Myocyte (in vitro differentiated cells): ENCODE results near the gene UGDH. TPM values are rescaled to one million over a fixed set of nuclear protein-coding genes. Genes with fewer than 3 reads are reported as not detected.
"Not testable (repeated sequence)": the region's sequence is repeated elsewhere in the genome, so short reads cannot be mapped to it uniquely, and the experiment has no call there.

Experiments used
- DNase-seq: peaks from one replicate; pipeline ENCODE4 v3.0.0-alpha.2; 2012; ENCODE audit warnings: low read depth
- total RNA-seq: library from RNA; depleted of rRNA; stranded (reverse); fragments of >200 nt; gene quantifications from 2 replicates; pipeline ENCODE4 v1.2.3, GENCODE V29; 2014

Gene UGDH
- total RNA-seq, 1 donor from 2014 or later, result 58.2 TPM

DNA sequence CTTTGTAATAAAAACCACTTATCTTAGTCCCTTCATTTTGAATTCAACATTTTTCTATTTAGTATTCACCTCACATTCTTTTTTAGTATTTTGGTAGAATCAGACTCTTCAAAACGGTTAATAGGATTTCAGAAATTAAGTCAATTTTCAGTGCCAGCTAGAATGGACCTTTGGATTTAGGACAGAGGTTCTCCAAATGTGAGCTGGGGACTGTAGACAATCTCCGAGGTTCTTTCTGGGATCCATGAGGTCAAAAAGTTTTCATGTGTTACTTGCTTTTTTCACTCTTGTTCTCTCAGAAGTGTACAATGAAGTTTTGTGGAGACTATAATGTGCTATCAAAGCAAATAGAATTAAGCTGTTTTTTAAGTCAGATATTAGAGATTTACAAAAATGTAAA is 2.3 kb upstream of the UGDH start:
- no peak for DNase-seq

DNA sequence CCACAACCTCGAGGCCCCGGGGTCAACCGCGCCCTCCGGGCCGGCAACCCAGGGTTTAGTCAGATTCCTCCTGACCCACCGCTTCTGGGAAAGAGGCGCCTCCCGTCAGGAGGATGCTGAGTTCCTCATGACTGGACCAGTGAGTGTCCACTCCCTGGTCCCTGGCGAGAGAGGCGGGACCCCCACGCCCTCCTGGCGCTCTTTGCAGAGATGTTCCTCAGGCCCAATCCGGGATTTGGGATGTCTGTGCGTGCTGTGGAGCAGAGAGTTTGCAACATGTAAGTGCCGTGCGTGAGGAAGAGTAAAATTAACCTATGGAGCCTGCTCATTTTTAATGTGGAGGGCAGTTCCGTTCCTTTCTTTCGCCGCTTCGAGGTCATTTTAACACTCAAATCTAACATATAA is 824 bp upstream of the UGDH start:
- no peak for DNase-seq

DNA sequence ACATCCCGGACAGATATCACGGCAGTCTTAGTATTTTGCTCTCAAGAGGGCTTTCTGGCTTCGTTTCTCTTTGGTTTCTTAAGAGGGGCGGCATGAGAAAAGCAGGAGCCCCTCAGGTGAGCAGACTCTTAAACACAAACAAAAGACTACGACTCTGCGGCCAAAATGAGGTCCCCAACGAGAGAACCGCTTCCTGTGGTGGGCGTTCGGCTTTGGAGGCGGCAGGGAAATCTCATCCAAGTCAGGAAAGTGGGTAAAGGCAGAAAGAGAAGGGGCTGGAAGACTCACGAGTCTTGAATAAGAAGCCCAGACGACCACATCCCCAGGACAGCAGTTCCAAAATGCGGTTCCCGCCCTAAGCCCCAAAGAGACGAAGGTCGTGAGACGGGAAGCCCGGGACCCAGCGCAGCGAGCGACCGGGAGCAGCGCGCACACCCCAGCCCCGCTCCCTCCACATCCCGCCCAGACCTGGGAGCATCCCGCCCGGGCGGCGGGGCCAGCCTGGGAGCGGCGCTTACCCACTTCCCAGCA is 409 bp downstream of the UGDH start:
- DNase-seq, result peak; percentile 28

DNA sequence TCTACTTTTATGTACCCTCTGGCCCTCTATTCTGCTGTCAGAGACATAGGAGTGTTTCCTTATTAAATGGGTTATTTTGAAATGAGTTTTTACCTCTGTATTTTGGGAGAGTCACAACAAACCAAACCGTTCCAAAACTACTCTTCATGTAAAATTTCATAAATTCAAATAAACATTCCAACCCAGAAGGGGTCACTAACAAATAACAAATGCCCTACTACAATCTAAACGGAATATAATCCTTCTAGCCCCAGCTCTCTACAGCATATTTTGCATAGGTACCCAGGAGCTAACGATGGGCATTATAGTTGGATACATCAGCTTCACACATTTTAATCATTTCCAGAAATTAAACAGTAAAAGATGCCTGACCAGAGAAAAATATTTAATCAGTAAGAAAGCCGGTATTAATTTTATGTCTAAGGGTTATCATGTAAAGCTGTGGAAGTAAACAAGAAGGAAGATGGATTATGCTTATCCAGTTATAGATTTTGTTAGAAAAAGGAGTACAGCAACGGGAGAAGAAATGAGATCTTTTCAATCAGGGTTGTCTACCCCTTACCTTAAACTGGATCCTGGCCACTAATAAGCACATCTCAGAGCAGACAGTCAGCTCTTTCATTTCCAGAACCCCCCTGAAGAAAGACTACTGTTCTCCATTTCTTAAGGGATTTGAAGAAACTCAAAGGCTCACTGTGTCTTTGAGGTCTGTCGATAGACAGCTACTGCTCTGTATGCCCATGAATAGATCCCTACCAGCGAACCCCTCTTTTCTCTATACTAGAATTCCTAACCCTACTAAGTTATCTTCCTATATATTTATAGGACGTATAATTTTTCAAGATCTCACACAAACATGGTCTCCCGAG is 1.2 kb downstream of the UGDH start:
- DNase-seq, result no peak

GRCh38 chr4:39524161-39524957 is 2.9 kb downstream of the UGDH start:
- no peak for DNase-seq

DNA sequence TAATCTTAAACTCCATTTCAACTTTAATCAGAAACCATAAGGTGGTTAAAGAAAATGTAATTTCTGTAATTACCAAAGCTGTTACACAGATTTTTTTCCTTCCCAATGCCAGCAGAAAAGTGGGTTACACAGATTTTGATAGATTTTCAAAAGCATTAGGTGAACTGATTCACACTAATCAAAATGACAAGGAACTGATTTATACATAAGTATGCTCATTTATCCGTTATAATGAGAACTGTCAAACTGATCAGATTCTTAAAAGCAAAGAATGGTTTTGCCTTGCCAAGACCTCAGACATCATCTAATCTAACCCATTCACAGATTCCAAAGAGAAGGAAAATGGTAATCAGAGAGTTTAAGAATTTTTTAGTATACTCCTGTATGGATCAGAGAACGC is 5.2 kb downstream of the UGDH start:
- no peak for DNase-seq

DNA sequence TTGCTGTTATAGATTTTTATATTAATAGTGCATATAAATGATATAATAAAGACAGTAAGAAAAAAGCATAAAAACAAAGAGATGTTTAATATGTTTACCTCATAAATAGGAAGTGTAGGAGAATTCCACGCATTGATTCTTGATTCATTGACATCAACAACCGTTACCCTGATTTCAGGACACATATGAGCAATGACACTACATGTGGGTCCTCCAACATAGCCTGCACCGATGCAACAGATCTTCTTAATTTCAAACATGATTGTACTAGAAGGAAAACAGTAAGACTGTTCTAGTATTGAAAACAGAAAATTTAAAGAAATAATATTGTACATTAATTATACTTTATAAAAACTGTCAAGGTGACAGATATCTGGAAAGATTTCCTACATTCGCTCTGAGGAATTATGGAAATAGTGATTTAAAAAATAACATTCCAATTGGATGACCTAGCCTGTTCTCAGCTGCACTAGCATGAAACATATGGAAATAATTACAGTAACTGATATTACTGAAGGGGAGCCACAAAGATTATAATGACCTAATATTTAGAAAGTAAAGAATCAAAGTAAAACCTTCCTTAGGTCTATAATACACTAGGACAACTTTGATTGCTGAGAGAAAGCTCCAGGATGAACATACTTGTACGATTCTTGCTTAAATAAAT is 5.9 kb downstream of the UGDH start:
- DNase-seq, result no peak

DNA sequence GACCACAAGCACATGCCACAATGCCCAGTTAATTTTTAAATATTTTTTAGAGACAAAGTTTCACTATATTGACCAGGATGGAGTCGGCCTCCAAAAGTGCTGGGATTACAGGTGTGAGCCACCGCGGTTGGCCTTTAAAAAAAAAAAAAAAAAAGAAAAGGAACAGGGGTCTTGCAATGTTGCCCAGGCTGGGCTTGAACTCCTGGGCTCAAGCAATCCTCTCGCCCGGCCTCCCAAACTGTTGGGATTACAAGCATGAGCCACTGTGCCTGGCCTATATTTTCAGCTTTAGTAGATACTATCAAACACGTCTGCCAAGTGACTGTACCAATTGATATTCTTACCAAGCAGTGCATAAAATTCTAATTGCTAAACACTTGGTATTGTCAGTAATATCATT is 8.8 kb downstream of the UGDH start:
- no peak for DNase-seq

DNA sequence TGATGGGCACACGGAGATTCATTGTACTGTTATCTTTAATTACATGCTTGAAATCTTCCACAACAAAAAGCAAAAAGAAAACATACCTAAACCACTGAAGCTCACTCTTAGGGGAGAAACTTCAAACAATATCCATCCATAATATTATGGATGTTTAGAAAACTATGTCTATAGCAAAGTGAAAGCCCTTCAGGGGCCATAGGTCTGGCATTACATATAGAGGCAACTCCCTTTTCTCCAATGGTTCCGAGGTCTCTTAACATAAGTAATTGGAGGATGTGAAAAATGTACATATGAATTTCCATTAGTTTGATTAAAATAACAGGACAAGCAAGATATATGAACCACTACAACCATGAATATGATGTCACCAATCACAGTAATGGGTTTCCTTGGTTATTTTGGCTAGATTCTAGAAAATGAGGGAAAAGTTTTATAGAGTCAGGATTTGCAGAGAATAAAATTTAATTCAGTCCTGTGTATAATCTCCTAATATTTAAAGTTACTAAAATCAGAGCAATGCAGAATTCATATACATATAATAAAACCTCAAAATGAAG is 10.8 kb downstream of the UGDH start:
- no peak for DNase-seq

GRCh38 chr4:39515669-39516401 is 11.4 kb downstream of the UGDH start:
- not testable (repeated sequence) for DNase-seq

DNA sequence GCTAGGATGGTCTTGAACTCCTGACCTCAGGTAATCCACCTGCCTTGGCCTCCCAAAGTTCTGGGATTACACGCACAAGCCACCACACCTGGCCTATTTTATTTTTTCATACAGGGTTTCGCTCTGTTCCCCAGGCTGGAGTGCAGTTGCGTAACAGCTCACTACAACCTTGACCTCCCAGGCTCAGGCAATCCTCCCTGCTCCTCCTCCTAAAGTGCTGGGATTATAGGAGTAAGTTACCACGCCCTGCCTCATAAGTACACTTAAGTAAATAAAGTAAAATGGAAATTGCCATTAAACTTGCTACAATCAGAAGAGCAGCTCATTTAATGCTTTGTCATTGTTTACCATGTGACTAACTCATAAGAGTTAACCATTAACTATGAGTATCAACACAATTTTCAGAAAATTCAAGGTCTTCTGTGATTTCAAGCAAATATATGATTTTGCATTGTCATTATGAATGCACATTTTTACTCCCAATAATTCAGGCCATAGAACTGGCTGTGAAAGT is 12.3 kb downstream of the UGDH start:
- no peak for DNase-seq

DNA sequence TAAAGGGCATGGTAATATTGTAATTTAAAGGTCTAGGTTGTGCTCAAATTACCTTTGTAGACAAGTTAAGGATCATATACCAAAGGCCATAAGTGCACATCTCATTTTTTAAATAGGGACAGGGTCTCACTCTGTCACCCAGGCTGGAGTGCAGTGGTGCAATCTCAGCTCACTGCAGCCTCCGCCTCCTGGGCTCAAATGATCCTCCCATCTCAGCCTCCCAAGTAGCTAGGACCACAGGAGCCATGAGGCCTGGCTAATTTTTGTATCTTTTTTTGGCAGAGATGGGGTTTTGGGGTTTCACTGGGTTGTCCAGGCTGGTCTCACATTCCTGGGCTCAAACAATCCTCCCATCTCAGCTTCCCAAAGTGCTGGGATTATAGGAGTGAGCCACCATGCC is 13.0 kb downstream of the UGDH start:
- not testable (repeated sequence) for DNase-seq

DNA sequence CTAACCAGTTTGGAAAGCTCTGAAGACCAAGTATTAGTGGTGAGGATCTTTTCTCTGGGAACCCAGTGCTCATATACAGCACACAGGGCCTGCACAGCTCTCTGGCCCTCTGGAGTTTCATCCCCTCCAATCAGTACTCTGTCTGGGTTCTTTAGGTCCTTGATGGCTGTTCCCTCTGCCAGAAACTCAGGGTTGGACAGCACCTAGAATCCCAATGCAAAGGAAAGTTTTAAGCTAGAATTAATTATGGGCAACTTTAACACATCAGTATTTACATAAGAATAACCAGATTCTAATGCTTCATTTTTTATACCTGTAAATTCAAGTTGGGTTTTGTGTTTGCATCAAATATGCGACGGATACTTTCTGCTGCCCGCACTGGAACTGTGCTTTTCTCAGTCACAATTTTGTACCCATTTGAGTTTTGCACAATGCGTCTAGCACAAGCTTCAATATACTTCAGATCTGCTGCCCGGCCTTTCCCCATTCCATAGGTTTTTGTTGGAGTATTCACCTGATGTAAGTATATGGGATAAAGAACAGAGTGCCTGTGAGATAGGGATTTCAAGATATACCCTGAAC is 16.8 kb downstream of the UGDH start:
- no peak for DNase-seq

- DNase-seq, result no peak
These were observed 21.7 kb downstream of the UGDH start for GRCh38 chr4:39505581-39505980.

DNA sequence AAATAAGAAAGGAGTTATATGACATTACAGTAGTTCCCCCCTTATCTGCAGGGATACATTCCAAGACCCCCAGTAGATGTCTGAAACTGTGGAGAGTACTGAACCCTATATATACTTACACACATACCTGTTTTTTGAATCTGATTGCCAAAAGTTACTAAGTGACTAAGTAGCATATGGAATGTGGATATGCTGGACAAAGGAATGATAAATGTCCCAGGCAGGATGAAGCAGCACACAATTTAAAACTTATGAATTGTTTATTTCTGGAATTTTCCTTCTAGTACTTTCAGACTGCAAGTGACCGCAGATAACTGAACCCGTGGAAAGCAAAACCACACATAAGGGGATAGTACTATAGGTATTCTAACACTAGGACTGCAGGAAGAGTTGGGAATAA is 22.7 kb downstream of the UGDH start:
- DNase-seq, result no peak

- not testable (repeated sequence) for DNase-seq
These were observed 24.6 kb downstream of the UGDH start for GRCh38 chr4:39502664-39503035.

GRCh38 chr4:39502019-39502663 is 25.1 kb downstream of the UGDH start:
- peak; percentile 32 for DNase-seq

DNA sequence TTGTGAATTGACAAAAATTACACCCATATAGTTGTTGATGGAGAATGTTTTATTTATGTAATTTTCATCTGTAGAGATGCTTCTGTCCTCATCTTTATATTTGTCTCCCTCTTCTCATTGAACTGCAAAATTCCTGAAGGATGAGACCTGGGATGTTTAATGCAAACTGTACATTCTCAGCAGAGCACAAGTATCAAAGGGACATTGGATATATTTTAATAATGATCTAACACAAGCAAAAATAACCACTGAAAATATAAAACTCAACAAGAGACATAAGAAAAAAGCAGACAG is 28.6 kb downstream of the UGDH start:
- DNase-seq, result no peak

DNA sequence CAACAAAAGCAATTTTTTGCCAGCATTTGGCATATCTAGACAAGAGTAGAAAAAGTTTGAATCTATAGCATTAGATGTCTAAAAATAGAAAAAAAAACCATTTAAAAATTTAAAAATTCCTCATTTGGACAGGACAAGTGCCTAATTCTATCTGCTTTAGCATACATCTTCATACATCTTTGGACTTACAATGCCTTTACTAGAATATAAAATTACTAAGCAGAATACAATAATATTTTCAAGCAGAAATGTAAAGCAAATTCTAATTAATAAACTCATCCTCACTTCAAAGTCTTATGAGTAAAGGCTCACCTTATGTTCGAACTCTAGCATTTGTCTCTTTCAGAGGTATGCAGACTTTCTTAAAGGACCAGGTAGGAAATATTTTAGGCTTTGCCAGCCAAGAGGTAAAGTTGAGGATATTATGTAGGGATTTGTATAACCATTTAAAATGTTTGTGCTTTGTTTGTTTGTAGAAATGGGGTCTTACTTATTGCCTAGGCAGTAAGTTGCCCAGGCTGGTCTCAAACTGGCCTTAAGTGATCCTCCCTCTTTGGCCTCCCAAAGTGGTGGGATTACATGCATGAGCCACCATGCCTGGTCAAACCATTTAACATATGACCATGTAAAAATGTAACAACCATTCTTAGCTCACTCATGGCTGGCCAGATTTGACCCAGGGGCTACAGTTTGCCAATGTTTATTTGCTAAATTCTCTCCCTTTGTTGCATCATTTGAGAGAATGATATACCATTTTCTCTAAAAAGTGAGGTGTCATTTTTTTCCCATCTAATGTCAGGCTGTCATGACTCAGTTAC is 29.1 kb downstream of the UGDH start:
- DNase-seq, result no peak
